ENCODE measurements around the gene CEACAM6. TPM values are rescaled to one million over a fixed set of nuclear protein-coding genes. Genes with fewer than 3 reads are reported as not detected.

CEACAM6 gene
- total RNA-seq, 1 donor: not detected

- Histone ChIP-seq H3K4me2 (ENCODE audit: insufficient read depth, low read length) (no peak overlapping the region), H3K27me3 (ENCODE audit: insufficient read depth, low read length) (peaks cover 5% of the 10 kb centered on the region), H3K27ac (ENCODE audit: low read depth, low read length) (no peak overlapping the region), H4K20me1 (ENCODE audit: insufficient read depth, low read length) (no peaks in the 10 kb centered on the region), H3K9me3 (ENCODE audit: low read depth, low read length) (no peaks in the 10 kb centered on the region), H3K79me2 (ENCODE audit: insufficient read depth, low read length) (no peaks in the 10 kb centered on the region), H3K36me3 (ENCODE audit: insufficient read depth, low read length) (no peaks in the 10 kb centered on the region), H3K4me3 (ENCODE audit: insufficient read depth, low read length) (no peak overlapping the region), H3K4me1 (ENCODE audit: insufficient read depth, low read length) (no peaks in the 10 kb centered on the region), H2AFZ (ENCODE audit: low read length) (no peak overlapping the region)
- peak; percentile 61 for TF ChIP-seq CTCF (IDR thresholded peaks at IDR 0.05; ENCODE audit: extremely low read depth, low read depth, low read length)
- no peak for DNase-seq (ENCODE audit: insufficient read length, low spot score, missing footprints)
These were observed 65.8 kb downstream of the CEACAM6 start for GRCh38 chr19:41821003-41821735.

Other genes with a start within 250 kb of the CEACAM6 start
- gene CEACAM21, start 179.4 kb upstream of the CEACAM6 start, total RNA-seq: not detected in 2 replicates
- not detected in 2 replicates for gene CEACAM4, start 128.5 kb upstream of the CEACAM6 start, total RNA-seq
- gene CEACAM7, start 67.3 kb upstream of the CEACAM6 start, total RNA-seq: not detected in 2 replicates
- gene CEACAM5, start 46.9 kb upstream of the CEACAM6 start, total RNA-seq: not detected in 2 replicates
- not detected in 2 replicates for gene CEACAM3, start 41.1 kb downstream of the CEACAM6 start, total RNA-seq
- gene LYPD4, start 89.2 kb downstream of the CEACAM6 start, total RNA-seq: not detected in 2 replicates
- not detected in 2 replicates for gene DMRTC2, start 89.5 kb downstream of the CEACAM6 start, total RNA-seq
- gene RPS19, start 104.7 kb downstream of the CEACAM6 start, total RNA-seq: 486 and 791 TPM in 2 replicates
- 0.36 TPM in 1 of 2 replicates, not detected in the other for gene CD79A, start 121.7 kb downstream of the CEACAM6 start, total RNA-seq
- gene ARHGEF1, start 127.7 kb downstream of the CEACAM6 start, total RNA-seq: 30.6 and 31.8 TPM in 2 replicates
- under 0.01 TPM in 2 replicates for gene ERFL, start 172.9 kb downstream of the CEACAM6 start, total RNA-seq
- 95.2 and 117 TPM in 2 replicates for gene RABAC1, start 203.8 kb downstream of the CEACAM6 start, total RNA-seq
- under 0.01 TPM in 2 replicates for gene ATP1A3, start 238.7 kb downstream of the CEACAM6 start, total RNA-seq

Measured in osteoblast (primary cell).